GM06990 (cell line): ENCODE results near the gene CALU.

ENCODE experiments used
- DNase-seq: peaks from one replicate; pipeline ENCODE4 v3.0.0-alpha.2; 2011; ENCODE audit not compliant: insufficient read length; ENCODE audit errors: extremely low read depth
- H3K27me3 ChIP-seq: replicated peaks from 2 replicates; pipeline ENCODE4 v1.6.0; 2011; ENCODE audit warnings: low read length; ENCODE audit not compliant: control insufficient read depth, insufficient read depth
- H3K36me3 ChIP-seq: 2 replicates; pipeline ENCODE4 v1.5.1; 2011; ENCODE audit warnings: low read length; ENCODE audit not compliant: control insufficient read depth, insufficient read depth
- H3K4me3 ChIP-seq: replicated peaks from 2 replicates; pipeline ENCODE4 v1.5.1; 2011; ENCODE audit warnings: low read depth, mild to moderate bottlenecking, control low read depth, low read length
- TF ChIP-seq, protein P1 (sequence below): IDR thresholded peaks from 2 replicates; pipeline ENCODE4 v1.5.1; 2011; ENCODE audit warnings: low read length, control low read depth, mild to moderate bottlenecking, inconsistent platforms; ENCODE audit not compliant: insufficient read depth, poor library complexity, severe bottlenecking

The CALU gene

DNA sequence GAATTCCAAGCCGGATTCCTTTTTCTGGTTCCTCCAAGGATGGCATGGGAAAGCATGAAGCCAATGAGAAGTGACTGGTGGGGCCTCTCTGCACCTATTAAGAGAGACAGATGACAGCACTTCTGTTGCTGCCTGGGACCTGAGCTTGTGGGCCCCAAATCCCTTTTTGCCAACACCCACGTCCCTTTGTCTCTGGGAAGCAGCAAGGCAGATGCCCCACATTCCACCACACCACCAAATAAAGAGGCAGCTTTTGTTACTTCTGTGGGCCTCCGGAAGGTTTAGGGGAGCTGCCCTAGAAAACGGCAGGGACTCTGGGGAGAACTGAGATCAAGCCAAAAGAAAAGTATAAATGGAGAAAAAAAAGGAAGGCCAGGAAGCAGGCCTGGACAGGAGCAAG lies 56.0 kb downstream of the CALU start:
- H3K4me3 ChIP-seq, result no peak overlapping the region
- no peaks in the 10 kb centered on the region for H3K36me3 ChIP-seq
- TF ChIP-seq, protein P1, sequence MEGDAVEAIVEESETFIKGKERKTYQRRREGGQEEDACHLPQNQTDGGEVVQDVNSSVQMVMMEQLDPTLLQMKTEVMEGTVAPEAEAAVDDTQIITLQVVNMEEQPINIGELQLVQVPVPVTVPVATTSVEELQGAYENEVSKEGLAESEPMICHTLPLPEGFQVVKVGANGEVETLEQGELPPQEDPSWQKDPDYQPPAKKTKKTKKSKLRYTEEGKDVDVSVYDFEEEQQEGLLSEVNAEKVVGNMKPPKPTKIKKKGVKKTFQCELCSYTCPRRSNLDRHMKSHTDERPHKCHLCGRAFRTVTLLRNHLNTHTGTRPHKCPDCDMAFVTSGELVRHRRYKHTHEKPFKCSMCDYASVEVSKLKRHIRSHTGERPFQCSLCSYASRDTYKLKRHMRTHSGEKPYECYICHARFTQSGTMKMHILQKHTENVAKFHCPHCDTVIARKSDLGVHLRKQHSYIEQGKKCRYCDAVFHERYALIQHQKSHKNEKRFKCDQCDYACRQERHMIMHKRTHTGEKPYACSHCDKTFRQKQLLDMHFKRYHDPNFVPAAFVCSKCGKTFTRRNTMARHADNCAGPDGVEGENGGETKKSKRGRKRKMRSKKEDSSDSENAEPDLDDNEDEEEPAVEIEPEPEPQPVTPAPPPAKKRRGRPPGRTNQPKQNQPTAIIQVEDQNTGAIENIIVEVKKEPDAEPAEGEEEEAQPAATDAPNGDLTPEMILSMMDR, result no peak
- H3K27me3 ChIP-seq, result no peaks in the 10 kb centered on the region
- DNase-seq, result no peak

DNA sequence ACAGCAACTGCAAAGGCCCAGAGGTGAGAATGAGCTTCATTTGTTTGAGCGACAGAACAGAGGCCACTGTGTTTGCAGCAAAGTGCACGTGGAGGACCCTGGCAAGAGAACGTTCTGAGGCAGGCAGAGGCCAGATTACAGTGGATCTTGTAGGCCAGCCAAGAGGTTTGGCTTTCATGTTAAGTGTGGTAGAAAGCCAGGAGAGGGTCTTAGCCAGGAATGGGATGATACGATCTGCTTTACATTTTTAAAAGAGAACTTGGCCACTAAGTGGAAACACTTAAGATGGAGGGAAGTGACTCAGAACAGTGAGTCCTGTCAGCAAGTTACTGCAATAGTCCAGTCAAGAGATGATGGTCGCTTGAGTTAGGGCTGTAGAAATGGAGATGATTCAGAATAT lies 57.2 kb downstream of the CALU start:
- TF ChIP-seq, protein P1, result no peak
- no peak for DNase-seq

DNA sequence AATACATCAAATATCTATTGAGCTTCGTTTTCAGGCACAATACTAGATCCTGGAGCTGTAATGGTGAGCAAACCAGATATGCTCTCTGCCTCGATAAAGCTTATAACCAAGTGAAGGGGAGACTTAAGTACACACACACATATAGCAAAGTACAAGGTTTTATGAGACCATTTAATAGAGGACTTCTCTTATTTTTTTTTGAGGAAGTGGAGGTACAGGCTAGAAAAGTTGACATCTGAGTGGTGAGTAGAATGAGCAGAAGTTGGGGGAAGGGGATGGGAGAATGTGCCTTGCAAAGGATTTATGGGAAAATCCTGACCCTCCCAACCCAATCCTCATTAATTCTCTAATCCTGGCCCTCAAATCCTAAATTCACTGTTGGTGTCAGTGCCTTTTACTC lies 60.3 kb downstream of the CALU start:
- Histone ChIP-seq H3K4me3 (no peak overlapping the region), H3K36me3 (no peaks in the 10 kb centered on the region), H3K27me3 (no peaks in the 10 kb centered on the region)
- DNase-seq, result no peak
- TF ChIP-seq, protein P1, result no peak

More for the DNA sequence above, 57.2 kb downstream of the CALU start:
- H3K27me3 ChIP-seq, result no peaks in the 10 kb centered on the region
- no peaks in the 10 kb centered on the region for H3K36me3 ChIP-seq
- H3K4me3 ChIP-seq, result no peak overlapping the region

DNA sequence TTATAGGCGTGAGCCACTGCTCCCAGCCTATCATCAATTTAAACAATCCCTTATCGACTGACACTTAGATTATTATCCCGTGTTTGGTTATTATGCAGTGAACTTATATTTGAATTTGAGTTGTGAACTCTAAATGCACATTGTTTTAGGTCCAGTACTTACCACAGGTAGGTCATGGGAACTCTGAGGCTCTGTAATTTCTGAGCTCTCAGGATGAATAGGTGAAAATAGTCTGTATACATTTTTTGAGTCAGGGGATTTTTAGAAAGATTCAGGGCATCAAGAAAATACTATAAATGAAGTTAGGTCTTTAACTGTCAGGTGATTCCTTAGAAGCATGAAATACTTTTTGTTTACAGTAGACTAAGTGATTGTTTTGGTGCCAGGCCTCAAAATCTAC lies 61.4 kb downstream of the CALU start:
- Histone ChIP-seq H3K4me3 (no peak overlapping the region), H3K27me3 (no peaks in the 10 kb centered on the region), H3K36me3 (no peaks in the 10 kb centered on the region)
- no peak for DNase-seq
- TF ChIP-seq, protein P1, result no peak

DNA sequence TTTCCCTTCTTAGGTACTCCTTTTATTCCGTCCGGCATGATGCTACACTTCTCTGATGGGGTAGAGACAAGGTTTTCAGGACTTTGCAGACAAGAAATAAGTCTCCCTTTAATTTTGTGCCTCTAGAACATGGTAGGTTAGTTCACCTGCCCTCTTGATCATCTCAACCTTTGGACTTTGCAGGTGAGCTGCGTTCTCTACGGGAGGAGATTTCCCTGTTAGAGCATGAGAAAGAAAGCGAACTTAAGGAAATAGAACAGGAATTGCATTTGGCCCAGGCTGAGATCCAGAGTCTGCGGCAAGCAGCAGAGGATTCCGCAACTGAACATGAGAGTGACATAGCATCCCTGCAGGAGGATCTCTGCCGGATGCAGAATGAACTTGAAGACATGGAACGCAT lies 61.8 kb downstream of the CALU start:
- no peak for DNase-seq
- Histone ChIP-seq H3K4me3 (no peak overlapping the region), H3K27me3 (no peaks in the 10 kb centered on the region), H3K36me3 (no peaks in the 10 kb centered on the region)
- TF ChIP-seq, protein P1, result no peak
